Spleen (tissue), 11 donors: Measurements from ENCODE around the gene ZNF239. TPM values are rescaled to one million over a fixed set of nuclear protein-coding genes. Genes with fewer than 3 reads are reported as not detected.
"Not testable (repeated sequence)": the region's sequence is repeated elsewhere in the genome, so short reads cannot be mapped to it uniquely, and the experiment has no call there.

Source experiments
- DNase-seq: peaks from one replicate; pipeline ENCODE4 v3.0.0-alpha.2; 2020
- H3K27ac ChIP-seq, 8 donors: fragments of 200-600 bp; sonication (generic) in 7 of 8; 1 replicate in 4 of 8; 2 replicates in 4 of 8; pipeline versions ENCODE4 v1.5.0 to v1.8.0; 2016 to 2021; ENCODE audit warnings: inconsistent platforms in 4 of 8, mild to moderate bottlenecking in 4 of 8, moderate library complexity in 1 of 8
- H3K27me3 ChIP-seq, 7 donors: fragments of 200-600 bp; sonication (generic) in 6 of 7; replicated peaks in 1 of 7; 1 replicate in 4 of 7; 2 replicates in 3 of 7; pipeline versions ENCODE4 v1.5.0 to v1.8.0; 2016 to 2021; ENCODE audit warnings: inconsistent platforms in 3 of 7, mild to moderate bottlenecking in 1 of 7
- H3K36me3 ChIP-seq, 6 donors: fragments of 200-600 bp; sonication (generic) in 5 of 6; 1 replicate in 4 of 6; 2 replicates in 2 of 6; pipeline versions ENCODE4 v1.5.0 to v1.8.0; 2016 to 2021; ENCODE audit warnings: inconsistent platforms in 2 of 6
- H3K4me1 ChIP-seq, 6 donors: fragments of 200-600 bp; sonication (generic) in 5 of 6; 1 replicate in 3 of 6; 2 replicates in 3 of 6; pipeline versions ENCODE4 v1.5.0 to v1.8.0; 2016 to 2021; ENCODE audit warnings: inconsistent platforms in 3 of 6
- H3K4me3 ChIP-seq, 8 donors: fragments of 200-600 bp; sonication (generic) in 7 of 8; 1 replicate in 4 of 8; 2 replicates in 4 of 8; pipeline versions ENCODE4 v1.5.0 to v1.8.0; 2016 to 2021; ENCODE audit warnings: inconsistent platforms in 4 of 8, mild to moderate bottlenecking in 4 of 8, moderate library complexity in 2 of 8
- H3K9me3 ChIP-seq, 8 donors: fragments of 200-600 bp; sonication (generic) in 7 of 8; 1 replicate in 4 of 8; 2 replicates in 4 of 8; pipeline versions ENCODE4 v1.5.0 to v1.8.0; 2016 to 2021; ENCODE audit warnings: inconsistent platforms in 4 of 8
- CTCF ChIP-seq, 11 experiments: fragments of 200-600 bp in 7 of 11; fragments of 450-650 bp in 4 of 11; sonication (generic) in 4 of 11; IDR thresholded peaks in 8 of 11; conservative IDR thresholded peaks in 3 of 11; 1 replicate in 7 of 11; 2 replicates in 4 of 11; pipeline versions ENCODE4 v1.4.0 to v1.8.0; 2016 to 2021; ENCODE audit warnings: antibody characterized with exemption in 11 of 11, inconsistent platforms in 4 of 11, mild to moderate bottlenecking in 1 of 11
- POLR2A ChIP-seq, 3 donors: fragments of 450-650 bp; IDR thresholded peaks; one replicate each; pipeline ENCODE4 v1.5.1; 2017; ENCODE audit warnings: antibody characterized with exemption in 3 of 3, mild to moderate bottlenecking in 1 of 3
- POLR2AphosphoS5 ChIP-seq, 3 donors: sonication (generic); formaldehyde crosslinking; IDR thresholded peaks; one replicate each; pipeline ENCODE4 v1.5.1; 2017; ENCODE audit warnings: antibody characterized with exemption in 3 of 3
- WGBS, 5 donors: extraction: QIAGEN DNeasy Blood & Tissue Kit in 3 of 5; methylation state at CpG; one replicate each; pipeline versions ENCODE4 v1.1.5 to v1.1.7; 2013 to 2018; 5-methylcytosine and 5-hydroxymethylcytosine counted together
- intact Hi-C: fragments of 100-400 bp; cut with DNase I; formaldehyde crosslinking; loops from one replicate; pipeline ENCODE4 v1.15.0; 2023; ENCODE audit warnings: low total_unique reads
- polyA plus RNA-seq, 3 donors: library from polyadenylated mRNA; stranded (reverse); fragments of 200-250 nt; gene quantifications; one replicate each; pipeline ENCODE4 v1.2.1, GENCODE V29; 2013
- total RNA-seq, 7 donors: library from RNA; depleted of rRNA in 3 of 7; stranded (reverse); fragments of >200 nt in 3 of 7; fragmentation: NEBNext Ultra II Directional in 4 of 7; extraction: Animal tissue kit (Norgen Biotek cat#: 25700) in 4 of 7; gene quantifications; one replicate each; pipeline versions ENCODE4 v1.1.0 to v1.2.1, GENCODE V29; 2016 to 2021
- donor health status: healthy with polysubstance abuse.
- donor health status: DM: no; HTN: no; CAD: no; lungs with moderate emphysema.
- donor health status: DM: no; HTN: no; CAD: no.
- donor health status: Bipolar disorder and iron deficiency.
- donor health status: healthy.
- donor health status: DM: no; HTN: no; CAD: no.
- donor health status: DM: yes; HTN: yes; CAD: no.

ZNF239 gene
- total and polyA plus RNA-seq, 10 donors: 1.8 to 4.4 (median 2.5) TPM

- TF ChIP-seq POLR2AphosphoS5 (IDR thresholded peaks at IDR 0.05): no peak
- no peak for TF ChIP-seq CTCF (IDR thresholded peaks at IDR 0.05 in 8 of 11, conservative IDR thresholded peaks at IDR 0.05 in 3 of 11)
- TF ChIP-seq POLR2A (IDR thresholded peaks at IDR 0.05): no peak
- Histone ChIP-seq H3K36me3 (no peaks in the 10 kb centered on the region), H3K4me3 (no peak overlapping the region), H3K4me1 (peaks cover 6 to 23% (median 22%) of the 10 kb centered on the region in 6 donors), H3K27ac (no peak overlapping the region), H3K9me3 (peaks cover 0 to 23% (median 14%) of the 10 kb centered on the region in 8 donors), H3K27me3 (no peaks in the 10 kb centered on the region)
- no peak for DNase-seq
- WGBS, 5 donors: 88 to 95% (median 92%) methylated on average over 5 of the region's 5 CpGs
- intact Hi-C loops: no loop called here
These were observed 17.0 kb upstream of the ZNF239 start for GRCh38 chr10:43591303-43591904.

- H3K36me3 ChIP-seq, H3K27ac ChIP-seq, H3K27me3 ChIP-seq, H3K4me1 ChIP-seq, DNase-seq, H3K4me3 ChIP-seq, intact Hi-C loops: not testable (repeated sequence)
- 69 to 92% (median 84%) methylated on average over 3 of the region's 3 CpGs for WGBS, 5 donors
- peaks cover 0 to 12% (median 7%) of the 10 kb centered on the region in 8 donors for H3K9me3 ChIP-seq
These were observed 12.3 kb upstream of the ZNF239 start for GRCh38 chr10:43586730-43587115.

- H3K4me3 ChIP-seq: no peak overlapping the region
- no peak for DNase-seq
- no peaks in the 10 kb centered on the region for H3K27me3 ChIP-seq
- WGBS, 5 donors: 77 to 88% (median 80%) methylated on average over 9 of the region's 9 CpGs
- H3K9me3 ChIP-seq: peaks cover 0 to 6% (median 2%) of the 10 kb centered on the region in 8 donors
- no peaks in the 10 kb centered on the region for H3K36me3 ChIP-seq
- intact Hi-C loops: no loop called here
- H3K4me1 ChIP-seq: no peaks in the 10 kb centered on the region
- H3K27ac ChIP-seq: no peak overlapping the region
- TF ChIP-seq POLR2AphosphoS5 (IDR thresholded peaks at IDR 0.05) (no peak), CTCF (IDR thresholded peaks at IDR 0.05 in 8 of 11, conservative IDR thresholded peaks at IDR 0.05 in 3 of 11) (no peak), POLR2A (IDR thresholded peaks at IDR 0.05) (no peak)
These were observed 11.7 kb upstream of the ZNF239 start for GRCh38 chr10:43585981-43586729.

GRCh38 chr10:43585046-43585445 lies 10.6 kb upstream of the ZNF239 start:
- intact Hi-C loops: no loop called here
- DNase-seq: no peak
- Histone ChIP-seq H3K27ac (no peak overlapping the region), H3K27me3 (no peaks in the 10 kb centered on the region), H3K4me3 (no peak overlapping the region), H3K4me1 (no peaks in the 10 kb centered on the region), H3K9me3 (no peaks in the 10 kb centered on the region), H3K36me3 (no peaks in the 10 kb centered on the region)
- WGBS, 5 donors: 88 to 99% (median 93%) methylated on average over 2 to 5 of the region's 5 CpGs
- no peak for TF ChIP-seq POLR2AphosphoS5 (IDR thresholded peaks at IDR 0.05)
- TF ChIP-seq CTCF (IDR thresholded peaks at IDR 0.05 in 8 of 11, conservative IDR thresholded peaks at IDR 0.05 in 3 of 11): no peak
- no peak for TF ChIP-seq POLR2A (IDR thresholded peaks at IDR 0.05)
